Measurements from ENCODE around the gene WIPI1. TPM values are rescaled to one million over a fixed set of nuclear protein-coding genes. Genes with fewer than 3 reads are reported as not detected.

The WIPI1 gene
- total RNA-seq: 10 to 100 TPM; 33.2 to 34.2 TPM

GRCh38 chr17:68457168-68457538, at the start of gene WIPI1:
TSS of gene WIPI1 (minus strand) at chr17:68457496. CDS start at chr17:68457421, 75 bp downstream.

Small RNAs within 50 kb of the gene (microRNA-seq; reads per million reads assigned to microRNA genes)
- gene MIR635 (ENCODE audit: borderline microRNAs expressed, borderline replicate concordance): not detected

Other genes with a start within 250 kb of the WIPI1 start
- gene AMZ2, start 209.5 kb downstream of the WIPI1 start, total RNA-seq: 10 to 100 TPM; 67.5 to 70.2 TPM
- 1 to 10 TPM; 3.7 to 4.3 TPM for gene SLC16A6, start 166.4 kb downstream of the WIPI1 start, total RNA-seq
- 1 to 10 TPM; 8.6 to 9.5 TPM for gene ARSG, start 166.0 kb downstream of the WIPI1 start, total RNA-seq
- 100 to 1,000 TPM; 221 to 226 TPM for gene PRKAR1A, start 54.9 kb upstream of the WIPI1 start, total RNA-seq
- gene FAM20A, start 143.9 kb upstream of the WIPI1 start, total RNA-seq: not detected